ENCODE results near the gene KCNA3.

The KCNA3 gene

GRCh38 chr1:110628323-110629105 is 46.2 kb downstream of the KCNA3 start:
- TF ChIP-seq, protein P1, sequence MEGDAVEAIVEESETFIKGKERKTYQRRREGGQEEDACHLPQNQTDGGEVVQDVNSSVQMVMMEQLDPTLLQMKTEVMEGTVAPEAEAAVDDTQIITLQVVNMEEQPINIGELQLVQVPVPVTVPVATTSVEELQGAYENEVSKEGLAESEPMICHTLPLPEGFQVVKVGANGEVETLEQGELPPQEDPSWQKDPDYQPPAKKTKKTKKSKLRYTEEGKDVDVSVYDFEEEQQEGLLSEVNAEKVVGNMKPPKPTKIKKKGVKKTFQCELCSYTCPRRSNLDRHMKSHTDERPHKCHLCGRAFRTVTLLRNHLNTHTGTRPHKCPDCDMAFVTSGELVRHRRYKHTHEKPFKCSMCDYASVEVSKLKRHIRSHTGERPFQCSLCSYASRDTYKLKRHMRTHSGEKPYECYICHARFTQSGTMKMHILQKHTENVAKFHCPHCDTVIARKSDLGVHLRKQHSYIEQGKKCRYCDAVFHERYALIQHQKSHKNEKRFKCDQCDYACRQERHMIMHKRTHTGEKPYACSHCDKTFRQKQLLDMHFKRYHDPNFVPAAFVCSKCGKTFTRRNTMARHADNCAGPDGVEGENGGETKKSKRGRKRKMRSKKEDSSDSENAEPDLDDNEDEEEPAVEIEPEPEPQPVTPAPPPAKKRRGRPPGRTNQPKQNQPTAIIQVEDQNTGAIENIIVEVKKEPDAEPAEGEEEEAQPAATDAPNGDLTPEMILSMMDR (IDR thresholded peaks at IDR 0.05; ENCODE audit: borderline replicate concordance, insufficient read depth, low read depth, low read length) = no peak
- no peak overlapping the region for H3K4me3 ChIP-seq (ENCODE audit: low read depth, low read length)

GRCh38 chr1:110627764-110628163 is 47.0 kb downstream of the KCNA3 start:
- TF ChIP-seq, protein P1 (IDR thresholded peaks at IDR 0.05; ENCODE audit: borderline replicate concordance, insufficient read depth, low read depth, low read length) = no peak
- no peak overlapping the region for H3K4me3 ChIP-seq (ENCODE audit: low read depth, low read length)

DNA sequence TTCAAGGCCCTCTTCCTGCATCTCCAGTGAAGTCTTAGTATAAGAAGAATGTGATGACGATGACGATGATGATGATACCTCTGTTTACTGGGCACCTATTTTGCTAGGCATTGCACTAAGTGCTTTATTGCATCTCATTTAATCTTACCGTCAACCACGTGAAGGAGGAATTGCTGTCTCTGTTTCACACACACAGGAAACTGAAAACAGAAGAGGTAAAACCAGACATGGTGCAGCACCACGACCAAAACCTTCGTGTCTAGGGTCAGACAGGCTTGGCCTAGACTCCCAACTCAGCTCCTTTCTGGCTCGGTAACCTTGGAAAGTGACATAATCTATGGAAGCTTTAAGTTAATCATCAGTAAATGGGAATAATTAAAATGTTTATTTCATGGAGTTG is 47.9 kb downstream of the KCNA3 start:
- no peak overlapping the region for H3K4me3 ChIP-seq (ENCODE audit: low read depth, low read length)
- TF ChIP-seq, protein P1 (IDR thresholded peaks at IDR 0.05; ENCODE audit: borderline replicate concordance, insufficient read depth, low read depth, low read length) = no peak

Data from GM12875 (cell line).